H9 (cell line): ENCODE measurements around the gene HCFC1. TPM values are rescaled to one million over a fixed set of nuclear protein-coding genes. Genes with fewer than 3 reads are reported as not detected.

Experiments
- DNase-seq: peaks from one replicate; pipeline ENCODE4 v3.0.0-alpha.2; 2017
- H2AFZ ChIP-seq: one replicate; pipeline ENCODE4 v1.6.1; 2013; ENCODE audit warnings: mild to moderate bottlenecking, low read length, control low read depth, moderate library complexity
- H2AK5ac ChIP-seq: 2 replicates; pipeline ENCODE4 v1.6.1; 2013; ENCODE audit warnings: low read length, control low read depth, mixed read lengths; ENCODE audit not compliant: insufficient read length
- H2BK120ac ChIP-seq: one replicate; pipeline ENCODE4 v1.6.1; 2013; ENCODE audit warnings: low read depth, mild to moderate bottlenecking, low read length, control low read depth, inconsistent platforms; ENCODE audit not compliant: poor library complexity, severe bottlenecking
- H2BK12ac ChIP-seq: 2 replicates; pipeline ENCODE4 v1.6.1; 2013; ENCODE audit warnings: low read length, control low read depth, mixed read lengths, low read depth; ENCODE audit not compliant: insufficient read length
- H2BK15ac ChIP-seq: 2 replicates; pipeline ENCODE4 v1.6.1; 2013; ENCODE audit warnings: low read depth, low read length, control low read depth
- H2BK20ac ChIP-seq: one replicate; pipeline ENCODE4 v1.6.1; 2013; ENCODE audit warnings: low read depth, mild to moderate bottlenecking, low read length, control low read depth, inconsistent platforms; ENCODE audit not compliant: poor library complexity, severe bottlenecking
- H2BK5ac ChIP-seq: 2 replicates; pipeline ENCODE4 v1.6.1; 2013; ENCODE audit warnings: low read length, control low read depth, mixed read lengths; ENCODE audit not compliant: insufficient read length
- H3K14ac ChIP-seq: 2 replicates; pipeline ENCODE4 v1.6.1; 2013; ENCODE audit warnings: low read length, control low read depth; ENCODE audit not compliant: insufficient read depth
- H3K18ac ChIP-seq: 2 replicates; pipeline ENCODE4 v1.6.1; 2013; ENCODE audit warnings: low read depth, mild to moderate bottlenecking, mixed read lengths, low read length, control low read depth; ENCODE audit not compliant: insufficient read length
- H3K23ac ChIP-seq: 2 replicates; pipeline ENCODE4 v1.6.1; 2013; ENCODE audit warnings: low read length, control low read depth, mixed read lengths, low read depth; ENCODE audit not compliant: insufficient read length
- H3K23me2 ChIP-seq: 2 replicates; pipeline ENCODE4 v1.6.1; 2013; ENCODE audit warnings: low read depth, mild to moderate bottlenecking, mixed read lengths, low read length, control low read depth; ENCODE audit not compliant: insufficient read length, poor library complexity, severe bottlenecking
- H3K27ac ChIP-seq: 2 replicates; pipeline ENCODE4 v1.5.1; 2013; ENCODE audit warnings: low read length, control low read depth, mixed read lengths, low read depth; ENCODE audit not compliant: insufficient read length
- H3K27me3 ChIP-seq: 2 replicates; pipeline ENCODE4 v1.6.1; 2013; ENCODE audit warnings: low read length, control low read depth, inconsistent platforms; ENCODE audit not compliant: insufficient read depth
- H3K4ac ChIP-seq: 2 replicates; pipeline ENCODE4 v1.6.1; 2013; ENCODE audit warnings: low read depth, mild to moderate bottlenecking, control low read depth, inconsistent platforms, low read length, moderate library complexity
- H3K4me1 ChIP-seq: 2 replicates; pipeline ENCODE4 v1.6.1; 2013; ENCODE audit warnings: low read length, control low read depth, inconsistent platforms; ENCODE audit not compliant: insufficient read depth
- H3K4me2 ChIP-seq: 2 replicates; pipeline ENCODE4 v1.6.1; 2013; ENCODE audit warnings: low read length, control low read depth, mixed read lengths; ENCODE audit not compliant: insufficient read length, insufficient read depth
- H3K56ac ChIP-seq: 2 replicates; pipeline ENCODE4 v1.6.1; 2013; ENCODE audit warnings: low read depth, mild to moderate bottlenecking, mixed read lengths, low read length, control low read depth; ENCODE audit not compliant: insufficient read length
- H3K79me1 ChIP-seq: 2 replicates; pipeline ENCODE4 v1.6.1; 2013; ENCODE audit warnings: low read depth, mild to moderate bottlenecking, moderate library complexity, low read length, control low read depth, inconsistent platforms; ENCODE audit not compliant: insufficient read depth, poor library complexity, severe bottlenecking
- H3K79me2 ChIP-seq: 2 replicates; pipeline ENCODE4 v1.6.1; 2013; ENCODE audit warnings: low read length, control low read depth, inconsistent platforms; ENCODE audit not compliant: insufficient read depth
- H3K9ac ChIP-seq: 2 replicates; pipeline ENCODE4 v1.6.1; 2013; ENCODE audit warnings: low read length, control low read depth, mixed read lengths; ENCODE audit not compliant: insufficient read length; ENCODE audit errors: extremely low read depth
- H3K9me3 ChIP-seq: one replicate; pipeline ENCODE4 v1.6.1; 2013; ENCODE audit warnings: low read depth, low read length, inconsistent platforms; ENCODE audit not compliant: control insufficient read depth
- H3T11ph ChIP-seq: one replicate; pipeline ENCODE4 v1.6.1; 2013; ENCODE audit warnings: mild to moderate bottlenecking, low read length, control low read depth, inconsistent platforms
- H4K20me1 ChIP-seq: one replicate; pipeline ENCODE4 v1.6.1; 2013; ENCODE audit not compliant: control insufficient read depth, insufficient read length, insufficient read depth
- H4K5ac ChIP-seq: 2 replicates; pipeline ENCODE4 v1.6.1; 2013; ENCODE audit warnings: low read depth, mild to moderate bottlenecking, mixed read lengths, low read length, control low read depth; ENCODE audit not compliant: insufficient read length
- H4K8ac ChIP-seq: replicated peaks from 2 replicates; pipeline ENCODE4 v1.6.1; 2013; ENCODE audit warnings: low read length, control low read depth, mixed read lengths, low read depth; ENCODE audit not compliant: insufficient read length
- H4K91ac ChIP-seq: 2 replicates; pipeline ENCODE4 v1.6.1; 2013; ENCODE audit warnings: low read depth, mild to moderate bottlenecking, moderate library complexity, mixed read lengths, low read length, control low read depth; ENCODE audit not compliant: insufficient read length
- H3K27ac Mint-ChIP-seq, 3 experiments: 2 replicates in 2 of 3; 3 replicates in 1 of 3; pipeline ENCODE4 v1.8.0; 2020 to 2021; ENCODE audit warnings: mixed read lengths in 3 of 3, mild to moderate bottlenecking in 1 of 3, moderate library complexity in 1 of 3
- H3K27me3 Mint-ChIP-seq: 2 replicates; pipeline ENCODE4 v1.8.0; 2021; ENCODE audit warnings: low read depth, mild to moderate bottlenecking, moderate library complexity, mixed read lengths
- H3K36me3 Mint-ChIP-seq, 3 experiments: 2 replicates in 2 of 3; 3 replicates in 1 of 3; pipeline ENCODE4 v1.8.0; 2020 to 2021; ENCODE audit warnings: low read depth in 3 of 3, mixed read lengths in 3 of 3; ENCODE audit not compliant: insufficient read depth in 1 of 3
- H3K4me1 Mint-ChIP-seq, 2 experiments: 2 replicates each; pipeline ENCODE4 v1.8.0; 2020; ENCODE audit warnings: mixed read lengths in 2 of 2
- H3K4me3 Mint-ChIP-seq, 2 experiments: 2 replicates in 1 of 2; 3 replicates in 1 of 2; pipeline ENCODE4 v1.8.0; 2020 to 2021; ENCODE audit warnings: mild to moderate bottlenecking in 2 of 2, mixed read lengths in 2 of 2, moderate library complexity in 1 of 2
- H3K9me3 Mint-ChIP-seq, 2 experiments: 2 replicates in 1 of 2; 3 replicates in 1 of 2; pipeline ENCODE4 v1.8.0; 2020; ENCODE audit warnings: mild to moderate bottlenecking in 2 of 2, mixed read lengths in 2 of 2, moderate library complexity in 1 of 2
- WGBS: extraction: QIAGEN DNeasy Blood & Tissue Kit; methylation state at CpG from one replicate; pipeline ENCODE4 v1.1.7; 2013; ENCODE audit warnings: missing lambda C conversion rate, low lambda C conversion rate, mixed read lengths; ENCODE audit not compliant: insufficient read length; ENCODE audit errors: extremely low coverage; 5-methylcytosine and 5-hydroxymethylcytosine counted together
- total RNA-seq: library from RNA; stranded (reverse); gene quantifications from 2 replicates; pipeline ENCODE4 v1.2.1, GENCODE V29; 2021
- TF ChIP-seq, protein P1 (sequence below): fragments of 200-600 bp; sonication (generic); conservative IDR thresholded peaks from 3 replicates; pipeline ENCODE4 v1.8.0; 2021; ENCODE audit warnings: antibody characterized with exemption, mild to moderate bottlenecking

Gene HCFC1
- total RNA-seq, 1 experiment from 2014 or later: 144 TPM

DNA sequence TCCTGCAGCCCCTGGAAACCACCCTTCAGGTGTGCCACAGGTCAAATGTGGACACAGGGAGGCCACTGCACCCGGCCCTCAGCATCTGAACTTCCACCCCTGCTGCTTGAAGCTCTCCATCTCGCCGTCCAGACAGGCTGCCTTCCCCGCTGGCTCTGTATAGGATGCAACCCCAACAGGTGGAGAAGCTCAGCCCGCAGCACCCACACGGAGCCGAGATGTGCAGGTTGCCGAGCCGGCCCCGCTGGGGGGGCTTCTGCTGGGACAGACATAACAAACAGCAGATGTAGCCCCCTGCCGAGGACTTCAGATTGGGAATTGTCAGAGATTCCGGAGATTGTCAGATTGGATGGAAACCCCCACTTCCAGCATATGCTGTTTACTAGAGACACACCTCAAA lies 21.5 kb upstream of the HCFC1 start:
- peaks cover 13% of the 10 kb centered on the region for H3K9me3 ChIP-seq
- no peaks in the 10 kb centered on the region for H3K4me1 ChIP-seq
- H2BK5ac ChIP-seq: no peak overlapping the region
- WGBS: no CpG with 5 or more reads among the region's 12 CpGs
- no peaks in the 10 kb centered on the region for H3K27me3 ChIP-seq
- H4K91ac ChIP-seq: no peak overlapping the region
- no peak overlapping the region for H3K9ac ChIP-seq
- H3K56ac ChIP-seq: no peak overlapping the region
- H3K9me3 Mint-ChIP-seq: peaks cover 75 to 84% of the 10 kb centered on the region in 2 experiments
- H3K18ac ChIP-seq: no peak overlapping the region
- H2BK12ac ChIP-seq: no peak overlapping the region
- no peak overlapping the region for H2BK120ac ChIP-seq
- H2BK20ac ChIP-seq: no peak overlapping the region
- H3K4me3 Mint-ChIP-seq: no peak overlapping the region
- H3K14ac ChIP-seq: no peak overlapping the region; the same call in 1 of the 2 replicates
- no peak overlapping the region for H3K27ac ChIP-seq
- H2BK15ac ChIP-seq: no peak overlapping the region
- no peak overlapping the region for H3T11ph ChIP-seq
- H3K36me3 Mint-ChIP-seq: peaks cover 5% of the 10 kb centered on the region in 3 experiments; a peak in 4 of 7 replicates
- H4K20me1 ChIP-seq: no peaks in the 10 kb centered on the region
- no peaks in the 10 kb centered on the region for H3K79me1 ChIP-seq
- H3K79me2 ChIP-seq: no peaks in the 10 kb centered on the region
- TF ChIP-seq, protein P1, sequence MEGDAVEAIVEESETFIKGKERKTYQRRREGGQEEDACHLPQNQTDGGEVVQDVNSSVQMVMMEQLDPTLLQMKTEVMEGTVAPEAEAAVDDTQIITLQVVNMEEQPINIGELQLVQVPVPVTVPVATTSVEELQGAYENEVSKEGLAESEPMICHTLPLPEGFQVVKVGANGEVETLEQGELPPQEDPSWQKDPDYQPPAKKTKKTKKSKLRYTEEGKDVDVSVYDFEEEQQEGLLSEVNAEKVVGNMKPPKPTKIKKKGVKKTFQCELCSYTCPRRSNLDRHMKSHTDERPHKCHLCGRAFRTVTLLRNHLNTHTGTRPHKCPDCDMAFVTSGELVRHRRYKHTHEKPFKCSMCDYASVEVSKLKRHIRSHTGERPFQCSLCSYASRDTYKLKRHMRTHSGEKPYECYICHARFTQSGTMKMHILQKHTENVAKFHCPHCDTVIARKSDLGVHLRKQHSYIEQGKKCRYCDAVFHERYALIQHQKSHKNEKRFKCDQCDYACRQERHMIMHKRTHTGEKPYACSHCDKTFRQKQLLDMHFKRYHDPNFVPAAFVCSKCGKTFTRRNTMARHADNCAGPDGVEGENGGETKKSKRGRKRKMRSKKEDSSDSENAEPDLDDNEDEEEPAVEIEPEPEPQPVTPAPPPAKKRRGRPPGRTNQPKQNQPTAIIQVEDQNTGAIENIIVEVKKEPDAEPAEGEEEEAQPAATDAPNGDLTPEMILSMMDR: no peak
- peaks cover under 1% of the 10 kb centered on the region; the same call in 1 of the 2 replicates for H3K27me3 Mint-ChIP-seq
- no peak overlapping the region for H2AK5ac ChIP-seq
- no peak overlapping the region for H2AFZ ChIP-seq
- H3K27ac Mint-ChIP-seq: no peak overlapping the region; a peak in 1 of 7 replicates
- no peak overlapping the region for H3K4me2 ChIP-seq
- DNase-seq: no peak
- H3K4ac ChIP-seq: no peak overlapping the region
- no peak overlapping the region for H4K8ac ChIP-seq
- no peak overlapping the region for H3K23ac ChIP-seq
- no peaks in the 10 kb centered on the region for H3K4me1 Mint-ChIP-seq
- H4K5ac ChIP-seq: no peak overlapping the region
- no peaks in the 10 kb centered on the region for H3K23me2 ChIP-seq
